KG1 (cell line): Measurements from ENCODE around the gene MET.
"Not testable (repeated sequence)": the region's sequence is repeated elsewhere in the genome, so short reads cannot be mapped to it uniquely, and the experiment has no call there.

Experiments
- DNase-seq: peaks from one replicate; lab custom pipeline; 2025; lab: John Stamatoyannopoulos, UW

The MET gene

GRCh38 chr7:116671681-116672595 is at the start of gene MET:
Gene MET, plus strand, starts transcription at chr7:116672196. Its CDS starts 26,889 bp downstream, at chr7:116699085.
- peak; percentile 12 for DNase-seq

DNA sequence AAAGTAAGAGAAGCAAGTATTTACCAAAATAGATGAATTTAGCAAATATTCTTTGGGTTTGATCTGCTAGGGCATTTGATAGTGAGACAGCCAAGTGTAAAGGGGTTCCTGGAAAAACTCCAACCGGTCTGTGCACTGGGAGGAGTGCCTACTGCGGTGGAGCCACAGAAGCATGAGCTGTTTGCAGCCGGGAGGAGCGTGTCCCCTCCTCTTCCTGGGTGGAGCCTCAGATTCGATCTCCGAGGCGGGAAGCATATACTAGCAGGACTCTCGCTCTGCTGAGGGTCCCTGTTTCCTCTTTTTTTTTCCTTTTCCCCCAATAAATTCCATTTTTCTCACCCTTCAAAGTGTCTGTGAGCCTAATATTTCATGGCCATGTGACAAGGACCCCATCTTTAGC is 45.1 kb upstream of the MET start:
- DNase-seq = no peak

DNA sequence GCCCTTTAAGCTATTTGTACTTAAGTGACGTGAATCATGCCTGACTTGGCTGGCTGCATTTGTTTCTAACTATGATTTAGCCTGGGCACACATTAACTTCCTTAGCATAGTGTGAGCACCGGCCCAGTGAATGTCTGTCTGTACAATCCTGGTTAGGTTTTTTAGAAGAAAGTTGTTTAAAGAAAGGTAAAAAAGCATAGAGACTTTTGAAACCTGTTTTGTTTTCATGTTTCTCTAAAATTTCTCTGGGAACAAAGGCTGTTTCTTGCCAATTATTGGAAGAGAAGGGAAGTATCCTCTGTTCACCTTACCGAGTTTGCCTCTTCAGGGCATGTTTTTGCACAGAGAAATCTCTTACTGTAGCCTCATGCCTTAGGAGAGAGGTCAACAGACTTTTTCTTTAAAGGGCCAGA is 42.9 kb upstream of the MET start:
- no peak for DNase-seq

DNA sequence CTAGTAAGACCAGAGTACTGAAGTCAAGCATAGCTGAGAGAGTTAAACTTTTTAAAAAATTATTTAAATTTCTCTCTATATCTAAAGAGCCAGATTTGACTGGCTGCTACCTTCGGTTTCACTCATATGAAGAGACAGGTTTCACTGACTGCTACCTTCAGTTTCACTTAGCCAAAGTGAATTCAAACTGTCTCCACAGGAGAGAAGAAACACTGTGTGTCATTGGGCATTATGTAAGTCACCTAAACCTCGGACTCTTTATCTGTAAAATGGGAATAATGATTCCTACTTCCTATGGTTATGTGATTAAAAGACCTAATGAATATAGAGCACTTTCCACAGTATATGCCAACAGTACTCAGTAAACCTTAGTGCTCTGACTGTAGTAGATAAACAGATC is 41.6 kb upstream of the MET start:
- no peak for DNase-seq

- DNase-seq = no peak
Observed at GRCh38 chr7:116630932-116631671, 40.9 kb upstream of the MET start.

DNA sequence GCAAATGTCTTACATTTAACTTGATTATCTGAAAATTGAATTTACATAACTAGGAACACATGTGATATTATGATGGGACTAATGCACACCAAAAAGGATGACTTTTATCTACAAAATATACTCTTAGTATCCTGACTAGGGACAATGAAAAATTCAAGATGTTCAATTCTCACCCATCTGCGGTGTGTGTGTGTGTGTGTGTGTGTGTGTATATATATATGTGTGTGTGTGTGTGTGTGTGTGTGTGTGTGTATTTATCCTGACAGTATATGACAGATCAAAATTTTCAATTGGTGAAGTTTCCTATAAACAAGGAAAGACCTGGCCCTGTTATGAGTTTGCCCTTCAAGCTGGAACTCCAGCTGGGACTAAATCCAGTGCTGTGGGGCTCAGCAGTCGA is 40.3 kb upstream of the MET start:
- no peak for DNase-seq

DNA sequence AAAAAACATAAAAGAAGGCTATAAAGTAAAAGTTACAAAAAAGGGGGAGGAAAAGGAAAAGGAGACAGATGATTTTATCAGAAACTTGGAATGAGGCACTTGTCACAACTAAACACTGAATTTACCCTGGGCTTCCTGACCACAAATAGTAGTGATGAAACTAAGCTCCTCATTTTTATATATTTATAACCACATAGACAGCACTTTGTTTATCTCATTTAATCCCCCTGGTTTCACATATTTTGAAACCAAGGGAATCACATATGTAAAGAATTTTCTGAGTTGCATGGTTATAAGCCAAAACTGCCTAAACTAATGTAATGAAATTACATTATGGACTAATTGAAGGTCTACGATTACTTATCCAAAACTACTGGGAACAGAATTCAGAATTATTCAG is 39.6 kb upstream of the MET start:
- no peak for DNase-seq

DNA sequence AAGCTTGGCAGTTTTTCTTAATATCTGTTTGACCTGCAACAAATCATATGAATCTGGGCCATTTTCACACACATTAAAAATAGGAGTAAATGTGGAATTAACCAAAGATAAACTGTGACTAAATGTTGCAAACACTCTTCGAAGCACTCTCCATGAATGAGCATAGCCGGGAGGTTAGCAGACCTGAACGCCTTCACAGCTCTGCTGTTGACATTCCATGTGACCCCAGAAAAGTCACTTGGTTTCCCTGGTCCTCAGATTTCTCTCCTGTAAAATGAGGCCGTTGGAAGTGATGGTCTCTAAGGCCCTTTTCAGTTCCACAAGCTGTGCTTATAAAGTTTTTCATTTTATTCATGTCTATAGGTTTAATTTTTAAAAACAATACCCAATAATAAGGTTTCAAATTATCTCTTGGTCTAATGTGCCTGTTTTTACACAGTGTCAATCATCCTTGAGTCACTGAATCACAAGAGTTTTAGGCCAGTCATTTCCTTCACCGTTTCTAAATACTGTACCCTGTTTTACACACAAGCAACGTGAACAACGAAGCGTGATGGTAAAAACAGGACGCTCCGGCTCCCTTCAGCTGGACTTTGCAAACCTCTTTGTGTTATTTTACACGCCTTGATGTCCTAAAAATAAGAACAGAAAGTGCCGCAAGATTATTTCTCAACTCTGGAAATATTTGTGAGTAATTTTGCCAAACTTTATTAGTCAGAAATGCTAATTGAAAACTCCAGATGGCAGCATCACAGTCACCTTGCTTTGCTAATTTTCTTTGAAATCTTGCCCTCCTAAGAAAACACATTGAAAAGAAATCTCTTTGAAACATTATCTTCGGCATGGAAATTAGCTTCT is 38.6 kb upstream of the MET start:
- no peak for DNase-seq

DNA sequence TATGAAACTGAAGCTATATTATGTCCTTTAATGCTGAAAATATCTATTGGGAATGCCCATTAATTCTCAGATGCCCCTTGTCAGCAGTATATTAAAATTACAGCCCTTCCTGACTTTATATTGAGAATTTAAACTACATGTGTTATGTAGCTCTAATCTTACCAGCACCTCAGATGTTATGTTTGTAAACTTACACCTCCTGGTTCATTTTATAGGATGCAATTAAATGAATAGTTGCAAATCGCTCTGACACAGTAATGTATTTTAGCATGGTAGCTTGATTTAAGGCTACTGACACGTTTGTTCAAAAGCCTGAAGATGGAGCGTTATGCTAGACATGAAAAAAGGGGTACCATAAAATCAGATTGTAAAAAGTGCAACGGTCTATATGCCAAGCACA is 35.0 kb upstream of the MET start:
- DNase-seq = no peak

DNA sequence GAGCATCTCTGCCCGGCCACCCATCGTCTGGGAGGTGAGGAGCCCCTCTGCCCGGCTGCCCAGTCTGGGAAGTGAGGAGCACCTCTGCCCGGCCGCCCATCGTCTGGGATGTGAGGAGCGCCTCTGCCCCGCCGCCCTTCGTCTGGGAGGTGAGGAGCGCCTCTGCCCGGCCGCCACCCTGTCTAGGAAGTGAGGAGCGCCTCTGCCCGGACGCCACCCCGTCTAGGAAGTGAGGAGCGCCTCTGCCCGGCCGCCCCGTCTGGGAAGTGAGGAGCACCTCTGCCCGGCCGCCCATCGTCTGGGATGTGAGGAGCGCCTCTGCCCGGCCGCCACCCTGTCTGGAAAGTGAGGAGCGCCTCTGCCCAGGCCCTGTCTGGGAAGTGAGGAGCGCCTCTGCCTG is 33.4 kb upstream of the MET start:
- not testable (repeated sequence) for DNase-seq

DNA sequence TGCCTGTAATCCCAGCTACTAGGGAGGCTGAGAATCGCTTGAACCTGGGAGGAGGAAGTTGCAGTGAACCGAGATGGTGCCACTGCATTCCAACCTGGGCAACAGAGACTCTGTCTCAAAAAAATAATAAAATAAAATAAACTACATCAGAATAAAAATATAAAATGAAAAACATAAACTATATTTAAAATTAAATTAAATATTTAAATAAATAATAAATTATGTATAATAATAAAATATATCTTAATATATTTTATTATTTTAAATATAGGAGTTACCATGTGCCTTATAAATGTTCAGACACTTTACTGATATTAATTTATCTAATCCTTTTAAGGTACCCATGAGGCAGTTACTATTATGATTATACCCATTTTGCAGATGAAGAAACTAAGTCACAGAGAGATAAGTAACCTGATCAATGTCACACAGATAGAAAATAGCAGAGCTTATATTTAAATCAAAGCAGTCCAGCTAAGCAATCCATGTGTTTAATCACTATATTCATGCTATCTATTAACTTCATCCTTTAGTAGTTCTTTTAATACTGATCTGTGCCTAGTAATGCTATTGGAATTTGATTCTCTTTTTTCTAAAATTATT is 30.3 kb upstream of the MET start:
- no peak for DNase-seq

GRCh38 chr7:116643148-116643547 is 28.8 kb upstream of the MET start:
- DNase-seq = not testable (repeated sequence)

DNA sequence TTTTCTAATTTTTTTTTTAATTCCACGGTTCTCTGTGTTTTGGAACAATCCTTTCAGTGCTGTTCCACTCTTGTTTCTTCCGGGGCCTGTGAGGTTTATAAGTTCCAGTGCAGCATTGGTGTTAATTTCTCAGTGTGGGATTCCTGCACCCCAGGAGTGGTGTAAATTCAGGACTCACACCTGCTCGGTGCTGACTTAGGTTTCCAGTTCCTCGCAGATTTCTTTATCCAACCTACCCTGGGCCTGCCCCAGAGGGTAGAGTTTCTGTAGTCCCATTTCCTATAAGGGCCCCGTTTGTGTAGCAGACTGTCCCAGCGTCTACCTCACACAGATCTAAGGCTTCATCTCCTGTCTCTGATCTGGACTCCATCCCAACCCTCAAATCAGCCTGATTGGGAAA is 27.4 kb upstream of the MET start:
- no peak for DNase-seq

DNA sequence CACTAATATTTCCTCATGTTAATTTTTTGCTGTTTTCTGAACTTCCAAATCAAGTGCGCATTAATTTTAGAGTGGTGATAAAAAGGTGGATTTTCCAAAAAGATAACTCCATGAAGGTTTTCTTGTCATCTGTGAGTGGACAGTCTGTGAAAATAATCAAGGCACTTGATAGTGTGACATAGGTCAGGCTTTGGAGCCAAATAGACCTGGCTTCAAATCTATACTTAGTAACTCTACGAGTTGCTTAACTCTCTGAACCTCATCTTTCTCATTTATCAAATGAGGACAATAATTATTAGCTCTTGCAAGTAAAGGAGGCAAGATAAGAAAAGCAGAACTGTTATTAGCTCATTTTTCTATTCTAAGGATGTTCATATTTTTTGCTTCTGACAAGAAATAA is 24.7 kb upstream of the MET start:
- no peak for DNase-seq

- no peak for DNase-seq
Observed at GRCh38 chr7:116647861-116648260, 24.1 kb upstream of the MET start.

GRCh38 chr7:116650436-116650835 is 21.6 kb upstream of the MET start:
- DNase-seq = no peak

- no peak for DNase-seq
Observed at GRCh38 chr7:116652793-116653192, 19.2 kb upstream of the MET start.

- DNase-seq = no peak
Observed at GRCh38 chr7:116653204-116653603, 18.8 kb upstream of the MET start.

- DNase-seq = no peak
Observed at GRCh38 chr7:116653646-116654045, 18.4 kb upstream of the MET start.

GRCh38 chr7:116659248-116659647 is 12.7 kb upstream of the MET start:
- not testable (repeated sequence) for DNase-seq

GRCh38 chr7:116661865-116662264 is 10.1 kb upstream of the MET start:
- DNase-seq = no peak

DNA sequence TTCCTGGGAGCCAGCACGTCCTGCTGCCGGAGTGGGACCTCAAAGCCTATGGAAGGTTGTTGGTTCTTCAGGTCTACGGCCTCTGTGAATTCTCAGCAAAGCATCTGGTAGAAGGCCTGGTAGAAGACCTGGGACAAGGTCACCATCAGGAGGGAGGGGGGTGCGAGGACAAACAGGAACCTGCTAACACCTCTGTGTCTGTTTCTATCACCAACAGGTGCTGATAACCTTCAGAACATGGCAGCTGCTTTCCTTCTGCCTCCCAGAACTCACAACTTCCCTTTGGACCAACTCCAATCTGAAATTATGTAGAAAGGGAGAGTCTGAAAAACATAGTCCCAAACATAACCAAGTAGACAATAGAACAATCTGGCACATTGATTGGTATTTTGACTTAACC is 8.3 kb upstream of the MET start:
- no peak for DNase-seq
